Measurements from ENCODE around the gene SLC38A9. TPM values are rescaled to one million over a fixed set of nuclear protein-coding genes. Genes with fewer than 3 reads are reported as not detected.

The SLC38A9 gene
- polyA plus RNA-seq, 2 of the 4 experiments (the other 2 are of a cell fraction): 22.8 to 37.3 TPM

- POLR2A ChIA-PET: no interaction called here
- DNase-seq (ENCODE audit: low read depth in 1 of 2, low spot score in 1 of 2) (no peak), FAIRE-seq (no peak), ATAC-seq (no peak)
- H3K27ac ChIP-seq: no peak overlapping the region
- H3K9me3 ChIP-seq: no peaks in the 10 kb centered on the region
- CTCF ChIA-PET: interaction anchor here (0.6 to 2.2 kb wide), 3 partner anchors 11 to 238 kb away, joined by 3 to 10 read pairs (median 3); no protein-coding TSS in a partner anchor
- H3K4me3 ChIP-seq: no peak overlapping the region
- no peak for TF ChIP-seq PHF8 (IDR thresholded peaks at IDR 0.05; ENCODE audit: borderline replicate concordance, low read depth)
- no peak for TF ChIP-seq RFX5 (IDR thresholded peaks at IDR 0.05)
- no peak for TF ChIP-seq CBX2 (IDR thresholded peaks at IDR 0.05; ENCODE audit: borderline replicate concordance, low read depth)
- no peak for TF ChIP-seq FOXS1 (CRISPR knock-in tag; IDR thresholded peaks at IDR 0.05)
- no peak for TF ChIP-seq USF2 (IDR thresholded peaks at IDR 0.05)
- no peak for TF ChIP-seq NFE2L2 (conservative IDR thresholded peaks at IDR 0.05; ENCODE audit: low read length)
- TF ChIP-seq, protein P1, sequence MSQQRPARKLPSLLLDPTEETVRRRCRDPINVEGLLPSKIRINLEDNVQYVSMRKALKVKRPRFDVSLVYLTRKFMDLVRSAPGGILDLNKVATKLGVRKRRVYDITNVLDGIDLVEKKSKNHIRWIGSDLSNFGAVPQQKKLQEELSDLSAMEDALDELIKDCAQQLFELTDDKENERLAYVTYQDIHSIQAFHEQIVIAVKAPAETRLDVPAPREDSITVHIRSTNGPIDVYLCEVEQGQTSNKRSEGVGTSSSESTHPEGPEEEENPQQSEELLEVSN (IDR thresholded peaks at IDR 0.05; ENCODE audit: borderline replicate concordance, low read depth): no peak
- no peak for TF ChIP-seq POLR2A (IDR thresholded peaks at IDR 0.05; ENCODE audit: low read length)
- TF ChIP-seq, protein P2, sequence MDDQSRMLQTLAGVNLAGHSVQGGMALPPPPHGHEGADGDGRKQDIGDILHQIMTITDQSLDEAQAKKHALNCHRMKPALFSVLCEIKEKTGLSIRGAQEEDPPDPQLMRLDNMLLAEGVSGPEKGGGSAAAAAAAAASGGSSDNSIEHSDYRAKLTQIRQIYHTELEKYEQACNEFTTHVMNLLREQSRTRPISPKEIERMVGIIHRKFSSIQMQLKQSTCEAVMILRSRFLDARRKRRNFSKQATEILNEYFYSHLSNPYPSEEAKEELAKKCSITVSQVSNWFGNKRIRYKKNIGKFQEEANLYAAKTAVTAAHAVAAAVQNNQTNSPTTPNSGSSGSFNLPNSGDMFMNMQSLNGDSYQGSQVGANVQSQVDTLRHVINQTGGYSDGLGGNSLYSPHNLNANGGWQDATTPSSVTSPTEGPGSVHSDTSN (IDR thresholded peaks at IDR 0.05): no peak
- no peak for TF ChIP-seq TP53 (CRISPR knock-in tag; IDR thresholded peaks at IDR 0.05)
- TF ChIP-seq BHLHE40 (IDR thresholded peaks at IDR 0.05; ENCODE audit: low read depth, low read length): no peak
- no peak for TF ChIP-seq CBX8 (IDR thresholded peaks at IDR 0.05)
- TF ChIP-seq, protein P3, sequence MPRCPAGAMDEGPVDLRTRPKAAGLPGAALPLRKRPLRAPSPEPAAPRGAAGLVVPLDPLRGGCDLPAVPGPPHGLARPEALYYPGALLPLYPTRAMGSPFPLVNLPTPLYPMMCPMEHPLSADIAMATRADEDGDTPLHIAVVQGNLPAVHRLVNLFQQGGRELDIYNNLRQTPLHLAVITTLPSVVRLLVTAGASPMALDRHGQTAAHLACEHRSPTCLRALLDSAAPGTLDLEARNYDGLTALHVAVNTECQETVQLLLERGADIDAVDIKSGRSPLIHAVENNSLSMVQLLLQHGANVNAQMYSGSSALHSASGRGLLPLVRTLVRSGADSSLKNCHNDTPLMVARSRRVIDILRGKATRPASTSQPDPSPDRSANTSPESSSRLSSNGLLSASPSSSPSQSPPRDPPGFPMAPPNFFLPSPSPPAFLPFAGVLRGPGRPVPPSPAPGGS (IDR thresholded peaks at IDR 0.05): no peak
- no peak for TF ChIP-seq POLR2AphosphoS2 (conservative IDR thresholded peaks at IDR 0.05; ENCODE audit: low read length)
- TF ChIP-seq JUN (IDR thresholded peaks at IDR 0.05): no peak
- TF ChIP-seq KDM1A (IDR thresholded peaks at IDR 0.05; ENCODE audit: low read depth): no peak
- no peak overlapping the region for H3K4me2 ChIP-seq
- 49% methylated on average over 1 of the region's 1 CpG for WGBS (ENCODE audit: missing lambda C conversion rate)
- H3K4me1 ChIP-seq: peaks cover 14% of the 10 kb centered on the region; the same call in 2 of the 3 replicates
These were observed 9.4 kb downstream of the SLC38A9 start for GRCh38 chr5:55702598-55703345.

GRCh38 chr5:55701462-55702103, 10.5 kb downstream of the SLC38A9 start:
- no peak for FAIRE-seq
- ChIA-PET CTCF (interaction anchor here (0.6 to 2.7 kb wide), 7 partner anchors 10 to 279 kb away, joined by 3 to 13 read pairs (median 3); no protein-coding TSS in a partner anchor), POLR2A (no interaction called here)
- H3K4me2 ChIP-seq: no peak overlapping the region
- DNase-seq (ENCODE audit: low read depth in 1 of 2, low spot score in 1 of 2): no peak
- no peaks in the 10 kb centered on the region for H3K9me3 ChIP-seq
- TF ChIP-seq, protein P4, sequence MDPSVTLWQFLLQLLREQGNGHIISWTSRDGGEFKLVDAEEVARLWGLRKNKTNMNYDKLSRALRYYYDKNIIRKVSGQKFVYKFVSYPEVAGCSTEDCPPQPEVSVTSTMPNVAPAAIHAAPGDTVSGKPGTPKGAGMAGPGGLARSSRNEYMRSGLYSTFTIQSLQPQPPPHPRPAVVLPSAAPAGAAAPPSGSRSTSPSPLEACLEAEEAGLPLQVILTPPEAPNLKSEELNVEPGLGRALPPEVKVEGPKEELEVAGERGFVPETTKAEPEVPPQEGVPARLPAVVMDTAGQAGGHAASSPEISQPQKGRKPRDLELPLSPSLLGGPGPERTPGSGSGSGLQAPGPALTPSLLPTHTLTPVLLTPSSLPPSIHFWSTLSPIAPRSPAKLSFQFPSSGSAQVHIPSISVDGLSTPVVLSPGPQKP (IDR thresholded peaks at IDR 0.05; ENCODE audit: low read depth, low read length): no peak
- 0 out of 5 replicates have a peak, but pooled peaks of 1 of the 2 experiments have one; percentile 6 for TF ChIP-seq RAD21 (conservative IDR thresholded peaks at IDR 0.05 in 1 of 2, IDR thresholded peaks at IDR 0.05 in 1 of 2)
- no peak overlapping the region for H3K4me3 ChIP-seq
- 79% methylated on average over 3 of the region's 3 CpGs for WGBS (ENCODE audit: missing lambda C conversion rate)
- no peak overlapping the region for H3K27ac ChIP-seq
- H3K4me1 ChIP-seq: peaks cover 14% of the 10 kb centered on the region; the same call in 2 of the 3 replicates
- peak in 1 of 2 experiments; percentile 40; a peak in 1 of 6 replicates for ATAC-seq

All from A549 (cell line).